HG02938 (cell line): ENCODE data around the gene GPR39.

Source experiments
- ATAC-seq: cut with Tn5 transposase; IDR thresholded peaks from one replicate; pipeline ENCODE4 v1.9.1; 2021; ENCODE audit warnings: mild to moderate bottlenecking, moderate library complexity; ENCODE audit not compliant: unreplicated experiment

GPR39 gene

DNA sequence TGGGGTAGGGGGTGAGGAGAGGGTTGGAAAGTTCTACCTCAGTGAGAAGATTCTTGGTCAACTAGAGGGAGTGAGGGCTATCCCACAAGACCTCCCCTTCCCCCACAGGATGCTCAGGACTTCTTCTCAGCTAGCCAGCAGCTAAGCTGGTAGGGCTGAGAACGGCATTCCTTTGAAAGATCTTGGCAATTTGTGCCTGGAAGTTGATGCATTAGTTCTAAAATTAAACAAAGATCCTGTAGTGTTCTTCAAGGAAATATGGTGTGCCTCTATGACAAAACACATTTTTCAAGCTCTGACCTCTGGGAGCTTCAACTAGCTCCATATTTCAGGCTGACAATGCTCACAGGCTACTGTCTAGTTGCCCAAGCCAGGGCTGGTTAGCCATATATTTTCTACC is 251.1 kb downstream of the GPR39 start:
- ATAC-seq = no peak

GRCh38 chr2:132668189-132668823 is 251.7 kb downstream of the GPR39 start:
- no peak for ATAC-seq

DNA sequence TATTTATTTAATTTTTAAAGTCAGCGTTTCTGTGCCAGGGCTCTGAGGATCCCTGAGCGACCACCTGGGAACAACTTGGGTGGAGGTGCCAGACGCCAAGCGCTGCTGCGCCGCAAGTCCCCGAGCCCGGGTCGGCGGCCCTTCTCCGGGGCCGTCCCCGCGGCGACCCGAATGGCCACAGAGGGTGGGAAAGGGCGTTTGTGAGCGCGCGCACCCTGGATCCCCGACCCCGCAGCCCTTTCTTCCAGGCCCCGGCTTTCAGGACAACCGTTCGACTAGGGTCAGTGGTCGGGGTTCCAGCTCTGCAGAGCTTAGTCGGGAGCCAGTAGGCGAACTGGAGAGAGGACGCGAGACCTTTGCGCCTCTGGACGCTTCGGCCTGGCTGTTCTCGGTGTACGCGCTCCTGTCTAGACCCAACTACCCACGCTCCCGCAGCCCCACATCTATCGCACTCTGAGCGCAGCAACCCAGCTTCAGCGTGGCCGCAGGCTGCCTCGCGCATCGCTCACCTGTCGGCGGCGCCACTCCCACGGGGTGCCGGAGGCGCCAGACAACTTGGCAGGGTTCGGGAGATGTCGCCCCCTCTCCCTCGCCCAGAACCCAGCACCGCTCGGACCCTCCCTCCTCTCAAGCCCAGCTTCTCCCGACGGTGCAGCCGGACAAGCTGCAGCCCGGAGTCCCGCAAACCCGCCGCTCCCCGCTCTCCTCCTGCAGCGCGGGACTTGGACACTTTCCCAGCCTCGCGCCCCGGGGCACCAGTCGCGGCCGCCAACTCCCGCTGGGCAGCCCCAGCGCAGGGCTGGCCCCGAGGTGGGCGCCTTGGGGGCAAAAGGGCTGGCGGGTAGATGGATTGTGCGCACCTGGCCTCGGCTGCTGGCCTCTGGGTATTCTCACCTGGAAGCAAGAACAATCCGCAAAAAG is 252.6 kb downstream of the GPR39 start:
- ATAC-seq = no peak

DNA sequence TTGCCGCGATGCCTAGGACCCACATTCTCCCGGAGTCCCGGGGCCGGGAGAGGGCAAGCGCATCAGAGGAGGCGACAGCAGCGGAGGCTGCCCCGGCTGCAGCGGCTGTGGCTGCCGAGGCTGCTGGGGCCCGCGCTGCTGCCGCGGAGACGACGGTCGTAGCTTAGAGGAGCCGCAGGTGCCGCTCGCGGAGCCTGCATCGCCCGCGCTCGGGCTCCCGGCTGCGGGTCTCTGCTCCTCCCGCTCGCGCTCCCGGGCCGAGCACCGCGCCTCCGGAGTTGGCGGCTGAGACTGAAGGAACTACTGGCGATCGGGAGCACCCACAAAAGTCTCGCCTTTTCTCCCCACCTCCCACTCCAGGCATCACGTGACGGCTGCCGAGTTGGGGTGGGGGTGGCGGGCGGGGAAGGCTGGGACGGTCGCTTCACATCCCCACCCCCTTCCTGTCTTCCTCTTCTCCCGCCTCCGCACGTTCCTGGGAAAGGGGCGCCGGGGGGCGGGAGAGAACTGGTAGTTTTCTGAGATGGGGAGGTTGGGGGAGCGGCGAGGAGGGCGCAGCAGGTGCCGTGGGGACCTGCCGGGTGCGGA is 253.4 kb downstream of the GPR39 start, which contains the start of gene LYPD1:
LYPD1 (minus strand) TSS at position 298 of the 588 bp plus-strand sequence; CDS start at position 25, 273 bp downstream.
- no peak for ATAC-seq

DNA sequence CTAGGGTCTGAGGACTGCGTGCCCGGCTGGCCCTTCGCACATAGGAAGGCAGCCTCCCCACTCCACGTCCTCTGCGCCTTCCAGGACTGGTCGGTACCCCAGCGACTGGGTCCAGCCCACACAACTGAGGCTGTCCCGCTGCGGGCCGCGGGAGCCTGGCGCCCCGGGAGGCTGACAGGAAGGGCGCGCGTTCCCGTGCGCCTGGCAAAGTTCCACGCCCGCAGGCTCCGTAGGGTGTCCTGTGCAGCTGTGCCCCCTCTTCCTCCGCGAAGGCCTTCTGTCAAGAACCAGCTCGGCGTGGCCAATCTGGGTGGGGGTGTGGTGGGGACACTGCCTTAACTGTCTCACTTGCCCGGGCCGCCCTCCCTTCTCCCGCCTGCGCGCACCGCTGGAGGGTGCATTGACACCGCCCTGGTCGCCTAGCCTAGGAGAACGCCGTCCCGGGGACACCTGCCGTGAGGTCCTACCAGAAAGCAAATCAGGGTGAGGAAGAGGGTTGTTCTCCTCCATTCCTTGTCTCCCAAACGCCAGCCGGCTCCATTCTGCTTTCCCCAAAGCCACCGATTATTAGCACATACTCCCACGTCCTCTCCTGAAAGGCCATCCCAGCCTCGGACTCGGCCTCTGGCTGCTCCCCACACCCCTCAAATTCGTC is 254.0 kb downstream of the GPR39 start:
- no peak for ATAC-seq

DNA sequence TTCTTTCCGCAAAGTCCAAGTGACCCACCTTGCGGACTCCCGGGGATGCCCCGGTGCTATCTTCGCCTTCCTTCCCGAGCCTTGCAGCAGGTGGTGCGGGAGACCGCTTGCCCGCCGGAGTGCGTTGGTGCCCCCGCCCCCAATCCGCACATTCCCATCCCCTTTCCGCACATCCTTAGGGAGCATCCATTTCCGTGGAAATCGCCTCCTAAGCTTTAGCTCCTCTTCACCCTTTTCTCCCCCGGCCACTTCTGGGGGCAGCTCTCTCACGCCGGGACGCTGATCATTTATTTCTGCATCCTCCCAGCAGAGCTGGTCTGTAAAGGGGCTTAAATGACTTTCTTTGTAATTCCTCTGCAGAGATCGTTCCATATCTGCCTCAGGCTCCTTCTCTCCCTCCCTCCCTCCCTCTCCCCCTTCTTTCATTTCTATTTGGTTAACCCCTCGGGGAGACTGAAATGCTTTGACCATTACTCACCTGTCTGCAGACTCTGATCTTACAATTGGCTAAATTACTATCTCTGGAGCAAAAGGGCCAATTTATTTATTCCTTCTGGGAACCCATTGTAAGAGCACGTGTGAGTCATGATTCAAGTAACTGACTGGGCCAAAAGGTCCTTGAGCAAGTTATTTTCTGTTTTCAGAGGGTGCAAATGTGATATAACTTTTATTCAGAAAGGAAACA is 254.7 kb downstream of the GPR39 start:
- ATAC-seq = no peak

GRCh38 chr2:132676999-132677398 is 260.4 kb downstream of the GPR39 start:
- no peak for ATAC-seq

- ATAC-seq = no peak
Measured at GRCh38 chr2:132677661-132678060, 261.1 kb downstream of the GPR39 start.

GRCh38 chr2:132678483-132678882 is 261.9 kb downstream of the GPR39 start:
- no peak for ATAC-seq

DNA sequence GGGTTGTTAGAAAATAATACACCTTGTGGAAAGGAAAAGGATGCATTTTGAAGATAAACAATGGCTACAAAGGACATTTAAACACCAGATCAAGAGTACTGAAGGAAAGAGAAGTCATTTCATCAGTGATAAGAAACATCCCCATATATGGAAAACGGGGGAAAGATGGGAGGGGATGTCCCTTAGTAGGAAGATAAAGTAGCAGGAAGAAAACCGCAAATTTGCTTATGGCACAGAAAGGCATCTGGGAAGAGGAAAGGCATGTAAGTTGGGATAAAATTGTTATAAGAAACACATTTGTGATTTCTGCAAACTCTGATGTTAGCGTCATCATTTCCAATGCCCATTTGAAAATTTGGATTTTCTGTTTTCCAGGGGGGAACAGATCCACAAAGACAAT is 263.9 kb downstream of the GPR39 start:
- no peak for ATAC-seq

- ATAC-seq = no peak
Measured at GRCh38 chr2:132681766-132682165, 265.2 kb downstream of the GPR39 start.

DNA sequence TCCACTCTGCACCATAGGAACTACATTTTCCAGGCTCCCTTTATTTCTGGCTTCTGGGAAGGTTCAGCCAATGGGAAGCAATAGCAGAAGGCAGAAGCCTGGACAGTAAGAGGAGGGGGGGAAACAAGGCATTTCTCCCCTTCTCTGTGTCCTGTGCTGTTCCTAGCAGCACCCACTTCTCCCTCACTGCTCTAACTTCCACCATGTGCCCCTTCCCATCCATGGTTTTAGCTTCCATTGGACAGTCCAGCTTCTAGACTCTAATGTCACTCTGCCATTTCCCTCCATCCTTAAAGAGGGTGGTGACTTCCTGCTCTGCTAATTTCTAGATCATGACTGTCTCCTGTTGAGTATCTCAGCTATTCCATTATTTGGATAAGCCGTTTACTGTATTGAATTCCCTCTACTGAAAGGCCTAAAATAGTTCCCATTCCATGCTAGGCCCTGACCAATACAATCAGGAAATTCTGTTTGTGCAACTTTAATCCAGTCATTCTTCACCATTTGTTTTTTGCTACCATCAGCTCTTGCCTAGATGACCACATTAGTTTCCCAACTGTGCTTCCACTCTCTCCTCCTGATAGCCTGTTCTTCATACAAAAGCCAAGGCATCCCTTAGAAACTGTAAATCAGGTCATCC is 274.2 kb downstream of the GPR39 start:
- ATAC-seq = no peak

DNA sequence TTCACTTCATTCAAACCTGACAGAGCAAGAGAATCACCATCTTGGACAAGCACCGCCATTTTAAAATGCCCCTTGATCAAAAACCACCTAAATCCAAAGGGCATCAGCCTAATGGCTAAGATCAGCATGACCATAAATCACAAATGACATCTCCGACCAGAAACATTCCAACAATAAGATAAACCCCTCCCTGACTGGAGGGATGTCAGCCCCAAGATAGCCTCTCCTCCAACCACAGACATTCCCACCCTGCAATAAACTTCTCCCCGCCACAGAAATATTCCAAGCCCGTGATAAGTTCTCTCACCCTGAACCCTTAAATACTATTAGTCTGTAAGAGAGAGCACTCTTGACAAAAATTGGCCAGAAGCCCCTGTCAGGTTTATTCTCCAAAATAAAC is 275.0 kb downstream of the GPR39 start:
- ATAC-seq = no peak

DNA sequence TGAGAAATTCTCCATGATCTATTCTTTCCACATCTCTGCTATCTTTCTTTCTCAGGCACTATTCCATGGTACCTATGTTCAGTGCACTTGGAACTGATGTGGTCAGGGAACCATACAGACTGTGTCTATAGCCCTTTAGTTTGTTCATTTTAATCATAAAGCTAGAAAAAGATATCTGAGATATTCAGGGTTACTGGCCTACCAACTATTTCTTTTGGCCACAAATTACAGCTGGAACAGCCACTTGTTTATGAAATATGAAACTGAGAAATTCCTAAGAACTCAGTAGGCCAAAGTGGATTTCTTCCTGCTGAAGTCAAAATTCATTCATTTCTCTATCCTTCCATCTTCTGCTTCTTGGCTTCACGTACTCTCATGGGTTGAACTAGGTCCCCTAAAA is 276.2 kb downstream of the GPR39 start:
- ATAC-seq = no peak
